Measurements from ENCODE around the gene PRDX1.

DNA sequence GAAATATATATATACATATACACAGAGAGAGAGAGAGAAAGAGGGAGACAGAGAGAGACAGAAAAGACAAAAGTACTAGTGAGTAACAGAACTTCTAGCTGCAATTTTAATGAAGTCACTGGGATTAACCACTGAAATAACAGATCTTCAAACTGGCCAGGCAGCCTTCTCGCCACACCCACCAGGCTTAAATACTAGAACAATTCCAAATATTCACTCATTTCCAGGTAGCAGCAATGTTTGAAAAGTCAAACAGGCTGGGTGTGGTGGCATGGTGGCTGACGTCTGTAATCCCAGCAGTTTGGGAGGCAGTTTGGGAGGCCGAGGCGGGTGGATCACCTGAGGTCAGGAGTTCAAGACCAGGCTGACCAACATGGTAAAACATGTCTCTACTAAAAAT lies 5.2 kb downstream of the PRDX1 start:
- no peak for TF ChIP-seq ZNF589 (CRISPR knock-in tag; conservative IDR thresholded peaks at IDR 0.05)
- TF ChIP-seq ZIK1 (CRISPR knock-in tag; IDR thresholded peaks at IDR 0.05; ENCODE audit: borderline replicate concordance, low read depth): no peak
- TF ChIP-seq FOXC1 (CRISPR knock-in tag; IDR thresholded peaks at IDR 0.05; ENCODE audit: borderline replicate concordance): no peak
- no peak for TF ChIP-seq MAZ (IDR thresholded peaks at IDR 0.05; ENCODE audit: borderline replicate concordance, low read depth, low read length)
- no peak for TF ChIP-seq MAZ (CRISPR knock-in tag; IDR thresholded peaks at IDR 0.05; ENCODE audit: low read depth)
- TF ChIP-seq POLR2AphosphoS5 (IDR thresholded peaks at IDR 0.05; ENCODE audit: low read depth, low read length): no peak
- TF ChIP-seq, protein P1, sequence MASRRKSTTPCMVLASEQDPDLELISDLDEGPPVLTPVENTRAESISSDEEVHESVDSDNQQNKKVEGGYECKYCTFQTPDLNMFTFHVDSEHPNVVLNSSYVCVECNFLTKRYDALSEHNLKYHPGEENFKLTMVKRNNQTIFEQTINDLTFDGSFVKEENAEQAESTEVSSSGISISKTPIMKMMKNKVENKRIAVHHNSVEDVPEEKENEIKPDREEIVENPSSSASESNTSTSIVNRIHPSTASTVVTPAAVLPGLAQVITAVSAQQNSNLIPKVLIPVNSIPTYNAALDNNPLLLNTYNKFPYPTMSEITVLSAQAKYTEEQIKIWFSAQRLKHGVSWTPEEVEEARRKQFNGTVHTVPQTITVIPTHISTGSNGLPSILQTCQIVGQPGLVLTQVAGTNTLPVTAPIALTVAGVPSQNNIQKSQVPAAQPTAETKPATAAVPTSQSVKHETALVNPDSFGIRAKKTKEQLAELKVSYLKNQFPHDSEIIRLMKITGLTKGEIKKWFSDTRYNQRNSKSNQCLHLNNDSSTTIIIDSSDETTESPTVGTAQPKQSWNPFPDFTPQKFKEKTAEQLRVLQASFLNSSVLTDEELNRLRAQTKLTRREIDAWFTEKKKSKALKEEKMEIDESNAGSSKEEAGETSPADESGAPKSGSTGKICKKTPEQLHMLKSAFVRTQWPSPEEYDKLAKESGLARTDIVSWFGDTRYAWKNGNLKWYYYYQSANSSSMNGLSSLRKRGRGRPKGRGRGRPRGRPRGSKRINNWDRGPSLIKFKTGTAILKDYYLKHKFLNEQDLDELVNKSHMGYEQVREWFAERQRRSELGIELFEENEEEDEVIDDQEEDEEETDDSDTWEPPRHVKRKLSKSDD (CRISPR knock-in tag; IDR thresholded peaks at IDR 0.05; ENCODE audit: low read depth): no peak

Data from HepG2 (cell line).